SU-DHL-6 (cell line): ENCODE measurements around the gene EIF4E1B.

Source experiments
- CTCF ChIP-seq: fragments of 200-600 bp; sonication (generic); IDR thresholded peaks from one replicate; pipeline ENCODE4 v1.5.1; 2017; ENCODE audit warnings: antibody characterized with exemption, mild to moderate bottlenecking, low read length, moderate library complexity; ENCODE audit not compliant: insufficient read depth, poor library complexity, severe bottlenecking
- EZH2phosphoT487 ChIP-seq: fragments of 200-600 bp; sonication (generic), shearing (Covaris generic); conservative IDR thresholded peaks from 2 replicates; pipeline ENCODE4 v1.6.1; 2018; ENCODE audit warnings: mild to moderate bottlenecking, antibody characterized with exemption, low read length, moderate library complexity, mixed read lengths

- TF ChIP-seq CTCF, result no peak
- TF ChIP-seq EZH2phosphoT487, result no peak
Observed at GRCh38 chr5:176596689-176597416, 33.6 kb upstream of the EIF4E1B start.
